ENCODE results near the gene HEG1.

DNA sequence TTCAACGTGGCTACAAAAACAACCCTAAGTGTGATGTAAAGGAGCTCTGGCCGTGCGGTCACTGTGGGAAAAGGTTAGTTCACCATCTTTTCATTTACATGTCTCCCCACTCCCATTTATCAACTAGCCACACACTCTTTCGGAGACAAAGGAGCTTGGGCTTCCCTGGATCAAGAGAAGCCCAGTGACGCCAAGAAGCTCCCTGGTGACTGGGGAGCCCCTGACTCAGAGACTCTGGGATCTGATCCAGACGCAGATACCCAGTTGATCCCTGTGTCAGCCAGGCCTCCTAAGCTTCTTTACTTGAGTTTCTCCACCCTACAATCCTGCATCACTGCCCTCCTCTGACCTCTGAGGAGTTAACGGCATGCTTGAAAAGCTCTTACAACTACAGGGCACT, 43.9 kb downstream of the HEG1 start:
- TF ChIP-seq POLR2A (IDR thresholded peaks at IDR 0.05): no peak
- TF ChIP-seq, protein P1, sequence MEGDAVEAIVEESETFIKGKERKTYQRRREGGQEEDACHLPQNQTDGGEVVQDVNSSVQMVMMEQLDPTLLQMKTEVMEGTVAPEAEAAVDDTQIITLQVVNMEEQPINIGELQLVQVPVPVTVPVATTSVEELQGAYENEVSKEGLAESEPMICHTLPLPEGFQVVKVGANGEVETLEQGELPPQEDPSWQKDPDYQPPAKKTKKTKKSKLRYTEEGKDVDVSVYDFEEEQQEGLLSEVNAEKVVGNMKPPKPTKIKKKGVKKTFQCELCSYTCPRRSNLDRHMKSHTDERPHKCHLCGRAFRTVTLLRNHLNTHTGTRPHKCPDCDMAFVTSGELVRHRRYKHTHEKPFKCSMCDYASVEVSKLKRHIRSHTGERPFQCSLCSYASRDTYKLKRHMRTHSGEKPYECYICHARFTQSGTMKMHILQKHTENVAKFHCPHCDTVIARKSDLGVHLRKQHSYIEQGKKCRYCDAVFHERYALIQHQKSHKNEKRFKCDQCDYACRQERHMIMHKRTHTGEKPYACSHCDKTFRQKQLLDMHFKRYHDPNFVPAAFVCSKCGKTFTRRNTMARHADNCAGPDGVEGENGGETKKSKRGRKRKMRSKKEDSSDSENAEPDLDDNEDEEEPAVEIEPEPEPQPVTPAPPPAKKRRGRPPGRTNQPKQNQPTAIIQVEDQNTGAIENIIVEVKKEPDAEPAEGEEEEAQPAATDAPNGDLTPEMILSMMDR (IDR thresholded peaks at IDR 0.05): no peak

All from lower leg skin (tissue), 3 donors.